ENCODE measurements around the gene DR1. TPM values are rescaled to one million over a fixed set of nuclear protein-coding genes. Genes with fewer than 3 reads are reported as not detected.

The DR1 gene
- total and polyA plus RNA-seq, 2 of the 4 experiments (the other 2 are of a cell fraction), result 27.1 to 39.4 TPM

Small RNA genes lying within 50 kb of the gene (microRNA-seq; reads per million reads assigned to microRNA genes)
- gene RF00019 (ENCODE audit: insufficient read depth, insufficient read length), result not detected

Small RNA genes lying within 50 kb of the gene (small RNA-seq; reads per million reads assigned to genes)
- 0 reads per million in 5 experiments for gene RF00019

Other genes starting within 250 kb of the DR1 start
- 20.1 and 53.3 TPM in 2 replicates for gene TMED5, start 165.5 kb upstream of the DR1 start, total RNA-seq (2012; rRNA removed)
- gene TMED5, start 165.5 kb upstream of the DR1 start, polyA plus RNA-seq (2012; rRNA removed), result 38.1 and 39.0 TPM in 2 replicates
- gene CCDC18, start 165.2 kb upstream of the DR1 start, total RNA-seq (2012; rRNA removed), result 7.3 and 20.0 TPM in 2 replicates
- gene CCDC18, start 165.2 kb upstream of the DR1 start, polyA plus RNA-seq (2012; rRNA removed), result 4.3 and 5.5 TPM in 2 replicates
- gene FNBP1L, start 102.2 kb downstream of the DR1 start, total RNA-seq (2012; rRNA removed), result 15.2 and 24.4 TPM in 2 replicates
- gene FNBP1L, start 102.2 kb downstream of the DR1 start, polyA plus RNA-seq (2012; rRNA removed), result 7.1 and 9.3 TPM in 2 replicates